ENCODE measurements around the gene C6orf89. TPM values are rescaled to one million over a fixed set of nuclear protein-coding genes. Genes with fewer than 3 reads are reported as not detected.

C6orf89 gene
- total and polyA plus RNA-seq, 2 of the 13 experiments (the other 11 are each of a cell fraction or from before 2014, with no cell fraction given) = 22.1 to 32.2 TPM

DNA sequence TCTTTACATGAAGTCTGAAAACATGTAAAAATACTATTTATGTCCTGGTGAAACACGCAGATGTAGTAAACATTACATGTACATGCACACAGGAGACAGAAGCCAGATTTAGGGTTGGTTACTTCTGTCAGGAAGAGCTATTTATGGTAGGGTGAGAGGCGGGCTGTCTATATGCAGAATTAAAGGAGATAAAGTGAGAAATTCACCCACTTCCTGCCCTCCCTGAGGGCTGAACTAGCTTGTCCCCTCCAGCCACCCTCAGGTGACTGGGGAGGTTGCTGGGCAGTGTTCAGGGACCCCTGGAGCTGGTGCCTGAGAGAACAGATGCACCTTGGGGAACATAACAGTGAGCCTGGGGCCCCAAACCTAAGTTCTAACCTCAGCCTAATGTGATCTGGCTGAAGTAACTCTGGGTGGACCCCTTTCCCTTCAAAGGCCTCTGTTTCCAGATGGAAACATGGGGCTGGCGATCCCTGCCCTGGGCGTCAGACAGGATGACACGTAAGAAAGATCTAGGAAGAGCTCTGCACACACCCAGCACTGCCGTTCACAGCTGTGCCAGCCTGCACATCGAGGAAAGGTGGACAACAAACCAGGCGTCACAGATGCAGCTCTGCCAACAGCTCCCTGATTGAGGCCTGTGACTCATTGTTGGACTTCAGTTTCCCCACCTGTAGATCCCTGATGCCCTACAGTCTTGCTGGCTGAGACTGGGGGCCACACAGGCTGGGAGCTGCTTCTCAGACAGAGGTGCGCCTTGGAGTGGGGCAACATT lies 70.1 kb downstream of the C6orf89 start:
- Histone ChIP-seq H3K36me3 (replicated peaks in 1 of 2; ENCODE audit: control insufficient read depth in 1 of 2, insufficient read depth in 2 of 2, low read length in 2 of 2) (no peaks in the 10 kb centered on the region), H3K9ac (ENCODE audit: insufficient read depth, low read depth, low read length) (no peak overlapping the region), H3K27me3 (ENCODE audit: control insufficient read depth in 1 of 2, insufficient read depth in 2 of 2, low read length in 2 of 2) (peaks cover 12 to 50% of the 10 kb centered on the region in 2 experiments; a peak in 3 of 5 replicates), H3K9me3 (ENCODE audit: low read length) (no peaks in the 10 kb centered on the region), H3K4me1 (ENCODE audit: insufficient read depth, low read length) (peaks cover 4% of the 10 kb centered on the region; the same call in 1 of the 2 replicates), H2AFZ (ENCODE audit: low read length) (no peak overlapping the region), H4K20me1 (ENCODE audit: insufficient read depth, low read length) (no peaks in the 10 kb centered on the region), H3K79me2 (ENCODE audit: insufficient read depth, low read length) (no peaks in the 10 kb centered on the region), H3K4me2 (ENCODE audit: low read depth, low read length) (no peak overlapping the region), H3K27ac (ENCODE audit: extremely low read length, insufficient read depth, low read length) (no peak overlapping the region), H3K4me3 (replicated peaks in 1 of 3; ENCODE audit: insufficient read depth in 1 of 3, low read depth in 2 of 3, low read length in 3 of 3) (no peak overlapping the region)
- FAIRE-seq (no peak), DNase-seq (ENCODE audit: low spot score) (no peak), ATAC-seq (peak; percentile 12; the same call in 1 of the 3 replicates)
- intact Hi-C loops (cut with micrococcal nuclease; ENCODE audit: unreplicated experiment) (no loop called here), in situ Hi-C loops (cut with HindIII; ENCODE audit: extremely low pct_ligation_motif_present, low pct_unique_long_range_greater_than_20kb) (no loop called here)
- no TSS peak for BruUV-seq (replicated peaks)
- WGBS (ENCODE audit: low lambda C conversion rate) = 42% methylated on average over 6 of the region's 9 CpGs
- ChIA-PET CTCF (ENCODE audit: low intra/inter-chr PET ratio, low total read pairs) (no interaction called here), POLR2A (interaction anchor here (1.7 kb wide), 1 partner anchor 30 kb away, joined by 5 read pairs; the partner anchor contains the start of gene MTCH1)
- TF ChIP-seq GATAD1 (CRISPR knock-in tag; IDR thresholded peaks at IDR 0.05) (no peak), SOX6 (IDR thresholded peaks at IDR 0.05) (no peak), SOX6 (CRISPR knock-in tag; IDR thresholded peaks at IDR 0.05) (no peak), SP1 (IDR thresholded peaks at IDR 0.05) (no peak), SP1 (CRISPR knock-in tag; IDR thresholded peaks at IDR 0.05) (no peak), ZC3H13 (CRISPR knock-in tag; IDR thresholded peaks at IDR 0.05) (no peak), ZNF441 (CRISPR knock-in tag; IDR thresholded peaks at IDR 0.05; ENCODE audit: borderline replicate concordance) (no peak), NAIF1 (CRISPR knock-in tag; IDR thresholded peaks at IDR 0.05; ENCODE audit: borderline replicate concordance) (no peak), HNRNPLL (IDR thresholded peaks at IDR 0.05; ENCODE audit: low read depth, low read length, poor library complexity, severe bottlenecking) (no peak), ZNF530 (CRISPR knock-in tag; IDR thresholded peaks at IDR 0.05; ENCODE audit: low read depth) (no peak), ZNF484 (CRISPR knock-in tag; IDR thresholded peaks at IDR 0.05; ENCODE audit: borderline replicate concordance, low read depth) (no peak), CHCHD3 (CRISPR knock-in tag; IDR thresholded peaks at IDR 0.05) (no peak), ARNT (IDR thresholded peaks at IDR 0.05) (no peak), NFYC (CRISPR knock-in tag; IDR thresholded peaks at IDR 0.05) (no peak), TSC22D2 (CRISPR knock-in tag; IDR thresholded peaks at IDR 0.05; ENCODE audit: borderline replicate concordance) (no peak)
- TF ChIP-seq, protein P1, sequence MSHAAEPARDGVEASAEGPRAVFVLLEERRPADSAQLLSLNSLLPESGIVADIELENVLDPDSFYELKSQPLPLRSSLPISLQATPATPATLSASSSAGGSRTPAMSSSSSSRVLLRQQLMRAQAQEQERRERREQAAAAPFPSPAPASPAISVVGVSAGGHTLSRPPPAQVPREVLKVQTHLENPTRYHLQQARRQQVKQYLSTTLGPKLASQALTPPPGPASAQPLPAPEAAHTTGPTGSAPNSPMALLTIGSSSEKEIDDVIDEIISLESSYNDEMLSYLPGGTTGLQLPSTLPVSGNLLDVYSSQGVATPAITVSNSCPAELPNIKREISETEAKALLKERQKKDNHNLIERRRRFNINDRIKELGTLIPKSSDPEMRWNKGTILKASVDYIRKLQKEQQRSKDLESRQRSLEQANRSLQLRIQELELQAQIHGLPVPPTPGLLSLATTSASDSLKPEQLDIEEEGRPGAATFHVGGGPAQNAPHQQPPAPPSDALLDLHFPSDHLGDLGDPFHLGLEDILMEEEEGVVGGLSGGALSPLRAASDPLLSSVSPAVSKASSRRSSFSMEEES (CRISPR knock-in tag; IDR thresholded peaks at IDR 0.05) = no peak
- TF ChIP-seq, protein P2, sequence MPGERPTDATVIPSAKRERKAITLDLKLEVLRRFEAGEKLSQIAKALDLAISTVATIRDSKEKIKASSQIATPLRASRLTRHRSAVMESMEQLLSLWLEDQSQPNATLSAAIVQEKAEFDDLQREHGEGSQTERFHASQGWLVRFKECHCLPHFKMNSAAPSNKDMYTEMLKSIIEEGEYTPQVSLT (CRISPR knock-in tag; IDR thresholded peaks at IDR 0.05; ENCODE audit: borderline replicate concordance, low read depth) = no peak
- TF ChIP-seq, protein P3, sequence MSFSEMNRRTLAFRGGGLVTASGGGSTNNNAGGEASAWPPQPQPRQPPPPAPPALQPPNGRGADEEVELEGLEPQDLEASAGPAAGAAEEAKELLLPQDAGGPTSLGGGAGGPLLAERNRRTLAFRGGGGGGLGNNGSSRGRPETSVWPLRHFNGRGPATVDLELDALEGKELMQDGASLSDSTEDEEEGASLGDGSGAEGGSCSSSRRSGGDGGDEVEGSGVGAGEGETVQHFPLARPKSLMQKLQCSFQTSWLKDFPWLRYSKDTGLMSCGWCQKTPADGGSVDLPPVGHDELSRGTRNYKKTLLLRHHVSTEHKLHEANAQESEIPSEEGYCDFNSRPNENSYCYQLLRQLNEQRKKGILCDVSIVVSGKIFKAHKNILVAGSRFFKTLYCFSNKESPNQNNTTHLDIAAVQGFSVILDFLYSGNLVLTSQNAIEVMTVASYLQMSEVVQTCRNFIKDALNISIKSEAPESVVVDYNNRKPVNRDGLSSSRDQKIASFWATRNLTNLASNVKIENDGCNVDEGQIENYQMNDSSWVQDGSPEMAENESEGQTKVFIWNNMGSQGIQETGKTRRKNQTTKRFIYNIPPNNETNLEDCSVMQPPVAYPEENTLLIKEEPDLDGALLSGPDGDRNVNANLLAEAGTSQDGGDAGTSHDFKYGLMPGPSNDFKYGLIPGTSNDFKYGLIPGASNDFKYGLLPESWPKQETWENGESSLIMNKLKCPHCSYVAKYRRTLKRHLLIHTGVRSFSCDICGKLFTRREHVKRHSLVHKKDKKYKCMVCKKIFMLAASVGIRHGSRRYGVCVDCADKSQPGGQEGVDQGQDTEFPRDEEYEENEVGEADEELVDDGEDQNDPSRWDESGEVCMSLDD (CRISPR knock-in tag; IDR thresholded peaks at IDR 0.05; ENCODE audit: borderline replicate concordance) = no peak
- TF ChIP-seq, protein P4, sequence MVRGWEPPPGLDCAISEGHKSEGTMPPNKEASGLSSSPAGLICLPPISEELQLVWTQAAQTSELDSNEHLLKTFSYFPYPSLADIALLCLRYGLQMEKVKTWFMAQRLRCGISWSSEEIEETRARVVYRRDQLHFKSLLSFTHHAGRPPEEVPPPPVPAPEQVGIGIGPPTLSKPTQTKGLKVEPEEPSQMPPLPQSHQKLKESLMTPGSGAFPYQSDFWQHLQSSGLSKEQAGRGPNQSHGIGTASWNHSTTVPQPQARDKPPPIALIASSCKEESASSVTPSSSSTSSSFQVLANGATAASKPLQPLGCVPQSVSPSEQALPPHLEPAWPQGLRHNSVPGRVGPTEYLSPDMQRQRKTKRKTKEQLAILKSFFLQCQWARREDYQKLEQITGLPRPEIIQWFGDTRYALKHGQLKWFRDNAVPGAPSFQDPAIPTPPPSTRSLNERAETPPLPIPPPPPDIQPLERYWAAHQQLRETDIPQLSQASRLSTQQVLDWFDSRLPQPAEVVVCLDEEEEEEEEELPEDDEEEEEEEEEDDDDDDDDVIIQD (CRISPR knock-in tag; IDR thresholded peaks at IDR 0.05; ENCODE audit: low read depth) = no peak

All from HepG2 (cell line).